ENCODE data around the gene KHDC1.
"Not testable (repeated sequence)": the region's sequence is repeated elsewhere in the genome, so short reads cannot be mapped to it uniquely, and the experiment has no call there.

KHDC1 gene

DNA sequence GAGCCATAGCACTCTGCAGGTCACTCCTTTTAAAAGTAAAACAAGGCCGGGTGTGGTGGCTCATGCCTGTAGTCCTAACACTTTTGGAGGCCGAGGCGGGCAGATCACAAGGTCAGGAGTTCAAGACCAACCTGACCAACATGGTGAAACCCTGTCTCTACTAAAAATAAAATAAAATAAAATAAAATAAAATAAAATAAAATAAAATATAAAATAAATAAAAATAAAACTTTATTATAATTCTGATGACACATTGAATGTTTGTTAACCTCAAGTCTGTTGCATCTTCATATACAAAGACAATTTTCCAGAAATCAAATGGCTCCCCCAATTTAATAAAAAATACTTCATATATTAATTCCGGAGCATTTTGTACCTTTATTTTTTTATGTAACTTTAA, 69.7 kb downstream of the KHDC1 start:
- not testable (repeated sequence) for H3K27me3 ChIP-seq (ENCODE audit: control insufficient read depth in 2 of 2, insufficient read depth in 2 of 2, low read length in 2 of 2); H3K36me3 ChIP-seq (ENCODE audit: control insufficient read depth in 2 of 2, insufficient read depth in 2 of 2, low read length in 2 of 2); H3K9ac ChIP-seq (ENCODE audit: low read depth in 1 of 2, low read length in 2 of 2)

More for the DNA sequence above, 69.7 kb downstream of the KHDC1 start:
- H3K4me3 ChIP-seq (ENCODE audit: low read length in 2 of 2); H3K4me1 ChIP-seq (ENCODE audit: control insufficient read depth in 2 of 2, insufficient read depth in 2 of 2, low read length in 2 of 2); H3K9me3 ChIP-seq (ENCODE audit: control insufficient read depth in 2 of 2, low read length in 2 of 2); H3K27ac ChIP-seq (ENCODE audit: low read depth in 2 of 2, low read length in 2 of 2): not testable (repeated sequence)
